Right lobe of liver (tissue), 4 donors: ENCODE measurements around the gene PCDHA5.

Experiments used
- POLR2A ChIP-seq: fragments of 450-650 bp; IDR thresholded peaks from one replicate; pipeline ENCODE4 v1.6.1; 2017; ENCODE audit warnings: antibody characterized with exemption, mild to moderate bottlenecking
- TF ChIP-seq, protein P1 (sequence below), 4 donors: fragments of 200-600 bp in 3 of 4; fragments of 450-650 bp in 1 of 4; IDR thresholded peaks; one replicate each; pipeline versions ENCODE4 v1.5.1 to v1.8.0; 2016 to 2022; ENCODE audit warnings: antibody characterized with exemption in 4 of 4, mild to moderate bottlenecking in 2 of 4
- donor health status: DM: no; HTN: no; CAD: no.
- donor health status: DM: no; HTN: no; CAD: no.
- donor health status: DM: no; HTN: yes; CAD: no.

- TF ChIP-seq POLR2A, result no peak
- TF ChIP-seq, protein P1, sequence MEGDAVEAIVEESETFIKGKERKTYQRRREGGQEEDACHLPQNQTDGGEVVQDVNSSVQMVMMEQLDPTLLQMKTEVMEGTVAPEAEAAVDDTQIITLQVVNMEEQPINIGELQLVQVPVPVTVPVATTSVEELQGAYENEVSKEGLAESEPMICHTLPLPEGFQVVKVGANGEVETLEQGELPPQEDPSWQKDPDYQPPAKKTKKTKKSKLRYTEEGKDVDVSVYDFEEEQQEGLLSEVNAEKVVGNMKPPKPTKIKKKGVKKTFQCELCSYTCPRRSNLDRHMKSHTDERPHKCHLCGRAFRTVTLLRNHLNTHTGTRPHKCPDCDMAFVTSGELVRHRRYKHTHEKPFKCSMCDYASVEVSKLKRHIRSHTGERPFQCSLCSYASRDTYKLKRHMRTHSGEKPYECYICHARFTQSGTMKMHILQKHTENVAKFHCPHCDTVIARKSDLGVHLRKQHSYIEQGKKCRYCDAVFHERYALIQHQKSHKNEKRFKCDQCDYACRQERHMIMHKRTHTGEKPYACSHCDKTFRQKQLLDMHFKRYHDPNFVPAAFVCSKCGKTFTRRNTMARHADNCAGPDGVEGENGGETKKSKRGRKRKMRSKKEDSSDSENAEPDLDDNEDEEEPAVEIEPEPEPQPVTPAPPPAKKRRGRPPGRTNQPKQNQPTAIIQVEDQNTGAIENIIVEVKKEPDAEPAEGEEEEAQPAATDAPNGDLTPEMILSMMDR (IDR thresholded peaks at IDR 0.05), result no peak
Observed at GRCh38 chr5:140870221-140871201, 49.1 kb downstream of the PCDHA5 start.
